Measurements from ENCODE around the gene ANKRD13B.

Gene ANKRD13B

DNA sequence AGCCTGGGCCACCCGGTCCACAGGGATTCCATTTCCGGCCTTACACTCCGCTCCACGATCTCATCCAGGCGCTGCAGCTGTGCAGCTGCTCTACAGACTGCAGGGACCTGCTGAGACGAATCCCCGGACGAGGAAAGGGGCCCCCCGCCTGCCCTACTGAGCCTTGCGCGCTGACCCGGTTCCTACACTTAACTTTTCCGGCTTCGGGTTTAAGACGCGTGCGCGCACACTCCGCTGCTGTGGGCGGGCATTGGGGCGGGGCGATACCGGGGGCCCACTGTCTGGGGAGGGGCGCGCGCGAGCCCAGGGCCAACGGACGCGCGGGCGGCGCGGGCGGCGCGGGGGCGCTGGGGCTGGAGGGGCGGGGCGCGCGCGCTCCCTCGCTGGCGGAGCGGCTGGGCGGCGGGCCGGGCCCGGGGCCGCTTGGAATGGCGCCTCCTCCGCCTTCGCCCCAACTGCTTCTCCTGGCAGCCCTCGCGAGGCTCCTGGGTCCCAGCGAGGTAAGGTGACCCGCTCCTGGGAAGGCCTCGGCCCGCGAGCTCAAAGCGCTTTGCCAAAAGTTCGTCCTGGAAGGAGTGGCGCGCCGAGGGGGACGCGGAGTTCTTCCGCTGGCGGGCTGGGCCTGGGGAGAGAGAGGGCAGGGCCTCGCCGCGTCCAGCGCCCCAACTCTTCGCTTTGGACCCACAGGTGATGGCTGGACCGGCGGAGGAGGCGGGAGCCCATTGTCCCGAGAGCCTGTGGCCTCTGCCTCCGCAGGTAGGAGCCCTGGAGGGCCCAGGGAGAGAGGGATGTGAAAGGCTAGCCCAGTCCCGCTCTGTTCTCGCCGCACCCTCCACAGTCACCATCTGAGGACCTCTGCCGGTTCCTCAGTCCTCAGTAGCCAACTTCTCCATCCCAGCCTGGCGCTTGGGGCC lies 24.3 kb upstream of the ANKRD13B start, which contains the start of gene TP53I13:
TSS of gene TP53I13 (plus strand) at position 371 of the 914 bp plus-strand sequence. CDS start at position 429, 58 bp downstream.
- peak; percentile 91 for DNase-seq (ENCODE audit: low spot score)

DNA sequence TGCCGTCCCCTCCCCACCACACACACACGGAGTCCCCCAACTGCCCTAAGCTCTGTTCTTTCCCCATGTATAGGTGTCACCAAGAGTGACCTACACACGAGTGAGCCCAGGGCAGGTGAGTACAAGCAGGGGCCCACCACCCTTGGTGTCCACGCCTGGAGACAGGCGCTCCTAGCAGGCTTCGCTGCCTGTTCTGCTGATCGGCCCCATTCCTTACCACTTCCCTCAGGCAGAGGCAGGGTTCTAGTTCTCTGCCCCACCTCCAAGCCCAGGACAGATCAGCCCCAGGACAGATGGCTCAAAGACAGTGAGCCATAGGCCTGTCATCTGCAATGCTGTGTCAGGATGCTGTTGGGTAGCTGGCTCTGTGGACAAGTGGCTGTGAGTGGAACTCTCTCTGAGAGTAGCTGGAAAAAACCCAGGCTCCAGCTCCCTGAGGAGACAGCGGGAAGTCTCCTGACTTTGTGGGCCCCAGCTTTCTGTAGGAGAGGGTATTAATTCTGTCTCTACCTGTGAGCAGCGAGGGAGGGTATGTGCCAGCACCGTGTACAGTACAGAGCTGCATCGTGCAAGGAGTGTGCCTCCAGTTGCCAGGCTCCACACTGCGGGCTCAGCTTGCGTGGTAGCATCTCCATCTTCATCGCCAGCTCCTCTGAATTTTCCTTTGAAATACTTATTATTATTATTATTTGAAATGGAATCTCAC lies 23.5 kb upstream of the ANKRD13B start:
- peak; percentile 41 for DNase-seq (ENCODE audit: low spot score)

DNA sequence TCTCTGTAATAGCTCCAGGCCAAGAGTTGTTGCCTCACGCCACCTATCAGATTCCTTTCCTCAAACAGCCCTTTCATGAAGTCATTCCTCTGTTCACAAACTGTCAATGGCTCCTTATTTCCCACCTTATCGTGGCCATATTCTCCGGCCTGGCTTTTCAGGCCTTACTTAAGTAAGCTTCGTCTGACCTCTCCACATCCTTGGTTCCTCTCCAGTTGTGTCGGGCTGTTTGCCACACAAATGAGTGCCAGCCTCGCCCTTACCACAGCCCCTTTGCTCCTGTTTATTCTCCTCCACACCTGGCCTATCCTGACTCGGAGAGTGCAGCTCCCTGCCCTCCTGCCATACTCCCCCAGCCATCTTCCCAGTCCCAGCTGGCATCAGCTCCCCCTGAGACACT lies 22.4 kb upstream of the ANKRD13B start:
- peak; percentile 28 for DNase-seq (ENCODE audit: low spot score)

DNA sequence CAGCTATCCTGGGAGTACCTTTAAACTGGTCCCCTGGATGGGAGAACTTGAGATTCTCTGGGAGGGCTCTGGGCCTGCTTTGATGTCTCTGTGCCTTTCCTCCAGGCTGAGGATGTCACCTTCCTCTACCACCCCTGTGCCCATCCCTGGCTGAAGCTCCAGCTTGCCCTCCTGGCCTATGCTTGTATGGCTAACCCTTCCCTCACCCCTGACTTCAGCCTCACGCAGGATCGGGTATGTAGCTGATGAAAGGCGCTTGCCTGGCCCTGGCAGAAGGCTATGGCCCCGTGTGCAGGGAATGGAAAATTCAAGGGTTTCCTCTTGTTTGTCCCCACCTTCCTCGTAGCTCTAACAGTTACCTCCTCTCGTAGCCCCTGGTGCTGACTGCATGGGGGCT lies 21.4 kb upstream of the ANKRD13B start:
- DNase-seq (ENCODE audit: low spot score), result peak; percentile 24

DNA sequence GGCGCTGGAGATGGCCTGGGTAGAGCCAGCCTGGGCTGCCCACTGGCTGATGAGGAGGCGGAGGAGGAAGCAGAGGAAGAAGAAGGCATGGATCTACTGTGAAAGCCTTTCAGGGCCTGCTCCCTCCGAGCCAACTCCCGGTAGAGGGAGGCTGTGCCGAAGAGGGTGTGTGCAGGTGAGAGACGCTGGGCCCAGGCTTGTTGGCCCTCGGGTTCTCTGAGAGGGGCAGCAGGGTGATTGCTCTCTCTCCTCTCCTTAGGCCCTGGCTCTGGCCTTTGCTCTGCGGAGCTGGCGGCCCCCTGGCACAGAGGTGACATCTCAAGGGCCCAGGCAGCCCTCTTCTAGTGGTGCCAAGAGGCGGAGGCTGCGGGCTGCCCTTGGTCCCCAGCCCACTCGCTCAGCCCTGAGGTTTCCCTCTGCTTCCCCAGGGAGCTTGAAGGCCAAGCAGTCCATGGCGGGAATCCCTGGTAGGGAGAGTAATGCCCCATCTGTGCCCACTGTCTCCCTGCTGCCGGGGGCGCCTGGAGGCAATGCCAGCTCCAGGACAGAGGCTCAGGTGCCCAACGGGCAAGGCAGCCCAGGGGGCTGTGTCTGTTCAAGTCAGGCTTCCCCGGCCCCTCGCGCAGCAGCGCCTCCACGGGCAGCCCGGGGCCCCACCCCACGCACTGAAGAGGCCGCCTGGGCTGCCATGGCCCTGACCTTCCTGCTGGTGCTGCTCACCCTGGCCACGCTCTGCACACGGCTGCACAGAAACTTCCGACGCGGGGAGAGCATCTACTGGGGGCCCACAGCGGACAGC lies 20.9 kb upstream of the ANKRD13B start:
- DNase-seq (ENCODE audit: low spot score), result peak; percentile 39

DNA sequence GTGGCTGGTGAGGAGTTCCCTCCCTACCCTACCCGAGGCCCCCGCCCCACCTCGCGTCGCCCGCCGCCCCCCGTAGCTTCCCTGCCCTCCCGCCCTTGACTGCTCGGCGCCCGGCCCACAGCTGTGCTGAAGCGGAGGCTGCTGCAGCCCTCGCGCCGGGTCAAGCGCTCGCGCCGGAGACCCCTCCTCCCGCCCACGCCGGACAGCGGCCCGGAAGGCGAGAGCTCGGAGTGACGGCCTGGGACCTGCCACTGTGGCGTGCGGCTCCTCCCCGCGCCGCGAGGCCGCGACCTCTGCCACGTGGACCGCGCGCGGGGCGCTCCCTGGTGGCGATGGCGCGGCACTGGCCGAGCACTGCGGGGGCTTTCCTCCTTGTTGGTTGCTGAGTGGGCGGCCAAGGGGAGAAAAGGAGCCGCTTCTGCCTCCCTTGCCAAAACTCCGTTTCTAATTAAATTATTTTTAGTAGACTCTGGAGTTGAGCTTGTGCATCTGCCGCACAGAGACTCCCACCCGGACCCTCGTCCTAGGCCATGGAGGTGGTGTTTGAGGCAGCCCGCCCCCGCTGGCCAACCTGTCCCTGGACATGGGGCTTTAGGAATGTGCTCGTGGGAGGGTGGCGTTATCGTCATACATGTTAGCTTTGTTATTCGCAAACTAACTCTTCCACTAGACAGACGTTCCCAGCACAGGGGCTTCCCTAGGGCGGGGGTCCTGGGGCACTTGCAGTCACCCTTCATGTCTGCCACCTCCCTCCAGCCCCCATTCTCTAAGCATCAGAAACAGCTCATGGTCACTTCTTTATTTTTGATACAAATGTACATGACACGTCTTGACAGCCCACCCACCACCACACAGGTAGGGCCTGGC lies 20.0 kb upstream of the ANKRD13B start:
- peak; percentile 77 for DNase-seq (ENCODE audit: low spot score)

DNA sequence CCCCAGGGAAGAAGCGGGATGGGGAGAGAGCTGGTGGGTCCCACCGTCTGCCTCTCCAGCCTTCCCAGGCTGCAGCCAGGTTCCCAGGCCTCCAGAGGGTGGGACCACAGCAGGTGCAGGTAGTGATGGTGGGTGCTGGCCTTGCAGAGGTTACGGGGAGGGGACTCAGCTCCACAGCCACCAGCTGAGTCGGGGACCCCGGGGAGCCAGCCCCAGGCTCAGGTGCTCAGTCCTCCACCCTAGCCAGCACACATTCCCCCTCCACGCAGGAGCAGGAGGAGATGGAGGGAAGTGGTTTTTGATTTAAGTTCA lies 19.4 kb upstream of the ANKRD13B start:
- no peak for DNase-seq (ENCODE audit: low spot score)

DNA sequence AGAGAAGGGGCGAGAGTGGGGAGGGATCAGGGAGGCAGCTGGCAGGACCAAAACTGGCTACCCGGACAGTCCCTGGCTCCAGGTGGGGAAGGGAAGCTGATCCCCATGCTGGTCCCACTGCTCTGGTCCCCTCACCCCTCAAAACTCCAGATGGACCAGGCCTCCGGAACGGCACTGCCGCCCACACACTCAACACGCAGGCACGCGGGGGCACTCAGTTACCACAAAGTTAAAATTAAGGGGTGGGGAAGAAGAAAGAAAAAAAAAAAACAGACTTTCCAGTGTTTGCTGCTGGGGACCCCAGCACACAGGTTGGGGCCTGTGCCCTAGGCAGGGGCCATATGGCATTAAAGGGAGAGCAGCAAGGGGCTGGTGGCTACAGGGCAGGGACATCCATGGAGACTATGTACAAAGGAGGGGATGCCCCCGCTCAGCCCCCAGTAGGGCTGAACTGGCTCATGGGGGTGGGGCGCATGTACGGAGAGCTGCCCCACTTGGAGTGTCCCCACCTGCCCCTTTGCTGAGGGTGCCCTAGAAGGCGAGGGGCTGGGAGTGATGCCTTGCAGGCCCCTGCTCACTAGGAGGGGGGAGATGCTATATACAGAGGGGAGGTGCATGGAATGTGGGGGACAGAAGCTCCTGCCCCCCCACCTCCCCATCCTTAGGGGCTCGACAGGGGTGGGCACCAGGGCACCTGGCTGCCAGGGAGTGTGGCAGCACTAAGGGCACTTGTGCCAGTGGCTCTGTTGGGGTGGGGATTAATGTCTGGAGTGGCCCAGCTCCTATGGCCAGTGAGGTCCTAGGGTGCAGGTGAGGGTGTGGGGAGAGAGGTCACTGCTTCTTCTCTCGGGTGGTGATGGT lies 18.8 kb upstream of the ANKRD13B start:
- DNase-seq (ENCODE audit: low spot score), result no peak

DNA sequence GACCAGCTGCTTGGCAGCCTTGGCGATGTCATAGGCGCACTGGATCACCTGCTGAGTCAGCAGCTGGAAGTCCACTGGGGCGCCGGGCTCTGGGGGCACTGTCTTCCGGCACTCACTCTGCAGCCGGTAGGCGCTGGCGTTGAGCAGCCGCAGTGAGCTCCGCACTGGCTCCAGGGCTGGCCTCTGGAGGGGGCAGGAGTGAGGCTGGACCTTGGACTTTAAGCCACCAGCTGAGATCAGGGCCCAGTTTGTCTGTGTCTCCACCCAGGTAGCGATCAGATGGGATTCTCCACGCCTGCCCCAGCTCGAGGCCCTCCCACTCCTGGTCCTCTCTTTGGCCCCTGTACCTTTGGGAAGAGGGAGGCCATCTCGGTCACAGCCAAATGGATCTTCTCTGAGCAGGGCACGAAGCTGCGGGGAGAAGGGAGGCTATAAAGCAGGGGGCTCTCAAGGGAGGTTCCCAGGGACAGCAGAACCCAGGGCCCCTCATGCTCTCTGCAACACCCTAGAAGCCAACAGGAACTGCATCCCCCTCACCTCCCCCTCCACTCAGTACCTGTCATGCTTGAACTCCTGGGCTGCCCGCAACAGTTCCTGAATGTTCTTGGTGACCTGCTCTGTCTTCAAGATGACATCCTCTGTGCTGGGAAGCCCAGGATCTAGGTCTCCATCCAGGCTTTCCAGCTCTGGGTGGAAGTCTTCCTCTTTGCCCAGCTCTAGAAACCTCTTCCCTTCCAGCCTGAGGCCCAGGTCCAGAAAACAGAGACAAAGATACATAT lies 18.0 kb upstream of the ANKRD13B start:
- no peak for DNase-seq (ENCODE audit: low spot score)

DNA sequence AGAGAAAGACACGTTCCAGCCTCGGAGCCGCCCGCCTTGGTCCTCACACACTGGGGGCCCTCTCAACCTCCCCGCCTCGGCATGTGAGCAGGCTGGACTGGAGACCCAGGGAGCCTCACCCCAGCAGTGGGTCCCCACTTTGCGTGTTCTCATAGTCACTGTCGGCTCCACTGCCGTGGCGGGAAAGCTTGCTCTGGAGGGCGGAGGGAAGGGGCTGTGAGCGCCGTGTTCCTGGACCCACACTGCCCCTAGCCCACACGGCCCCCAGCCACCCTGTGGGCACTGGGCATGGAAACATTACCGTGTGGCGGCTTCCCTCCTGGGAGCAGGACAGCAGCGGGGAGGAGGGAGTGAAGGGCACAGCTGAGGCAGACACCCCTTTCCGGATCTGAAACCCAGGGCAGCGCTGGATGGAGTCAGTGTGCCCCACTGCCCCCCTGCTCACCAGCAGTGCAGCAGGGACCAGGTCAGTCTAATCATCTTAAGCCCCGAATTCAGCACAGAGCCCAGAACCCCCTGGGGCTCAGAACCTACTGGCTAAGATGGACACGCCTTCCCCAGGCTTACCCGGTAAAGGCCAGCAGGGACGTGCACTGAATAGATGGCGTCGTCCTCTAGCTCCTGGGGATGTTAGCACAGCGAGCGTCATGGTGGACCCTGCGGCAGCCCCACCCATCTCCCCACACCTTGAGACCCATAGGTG lies 17.3 kb upstream of the ANKRD13B start:
- DNase-seq (ENCODE audit: low spot score), result no peak

DNA sequence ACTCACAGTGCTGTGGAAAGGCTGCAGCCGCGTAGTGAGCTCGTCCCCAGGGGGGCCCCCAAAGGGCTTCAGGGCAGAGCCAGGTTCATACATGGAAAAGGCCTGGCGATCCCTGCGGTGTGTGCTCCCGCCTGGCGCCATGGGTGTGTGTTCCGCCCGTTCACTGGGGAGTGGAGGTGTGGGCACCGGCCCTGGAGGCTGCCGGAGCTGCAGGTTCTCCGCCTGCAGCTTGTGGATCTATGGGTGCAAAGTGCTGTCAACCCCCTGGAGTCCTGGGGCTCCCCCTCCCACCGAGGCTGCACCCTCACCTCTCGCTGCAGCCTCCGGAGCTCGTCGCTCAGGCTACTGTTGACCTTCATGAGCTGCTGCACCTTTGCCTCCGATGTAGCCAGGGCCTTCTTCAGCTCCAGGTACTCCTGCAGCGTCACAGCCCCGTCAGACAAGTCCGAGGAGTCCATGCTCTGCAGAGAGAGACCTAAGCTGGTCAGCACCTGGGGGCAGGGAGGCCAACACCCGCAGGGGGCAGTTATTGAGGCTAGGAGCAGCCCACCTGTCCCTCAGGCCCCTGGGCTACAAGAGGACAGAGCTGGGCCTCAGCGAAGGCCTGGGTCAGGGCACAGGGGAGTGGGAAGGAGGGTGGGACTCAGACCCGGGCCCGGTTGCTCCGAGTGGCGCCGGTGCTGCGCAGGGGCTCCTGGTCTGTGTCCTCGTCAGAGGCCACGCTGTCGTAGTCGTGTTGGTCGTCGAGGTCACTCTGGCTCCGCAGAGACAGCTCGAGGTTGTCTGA lies 16.5 kb upstream of the ANKRD13B start:
- DNase-seq (ENCODE audit: low spot score), result no peak

DNA sequence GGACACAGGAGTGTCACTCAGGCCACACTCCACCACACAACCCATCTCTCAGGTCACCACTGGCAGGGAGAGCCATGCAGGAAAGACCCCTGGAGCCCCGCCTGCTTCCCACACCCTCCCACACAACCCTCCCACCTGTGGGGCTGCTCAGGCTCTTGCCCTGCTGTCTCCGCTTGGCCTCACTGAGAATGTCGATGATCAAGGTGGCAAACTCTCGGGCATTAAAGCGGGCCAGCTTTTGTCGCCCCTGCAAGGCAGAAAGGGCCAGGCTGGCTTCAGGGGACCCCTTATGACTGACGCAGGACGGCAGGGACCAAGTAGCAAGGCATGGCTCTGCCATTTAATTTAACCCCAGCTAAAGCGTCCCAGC lies 15.9 kb upstream of the ANKRD13B start:
- no peak for DNase-seq (ENCODE audit: low spot score)

DNA sequence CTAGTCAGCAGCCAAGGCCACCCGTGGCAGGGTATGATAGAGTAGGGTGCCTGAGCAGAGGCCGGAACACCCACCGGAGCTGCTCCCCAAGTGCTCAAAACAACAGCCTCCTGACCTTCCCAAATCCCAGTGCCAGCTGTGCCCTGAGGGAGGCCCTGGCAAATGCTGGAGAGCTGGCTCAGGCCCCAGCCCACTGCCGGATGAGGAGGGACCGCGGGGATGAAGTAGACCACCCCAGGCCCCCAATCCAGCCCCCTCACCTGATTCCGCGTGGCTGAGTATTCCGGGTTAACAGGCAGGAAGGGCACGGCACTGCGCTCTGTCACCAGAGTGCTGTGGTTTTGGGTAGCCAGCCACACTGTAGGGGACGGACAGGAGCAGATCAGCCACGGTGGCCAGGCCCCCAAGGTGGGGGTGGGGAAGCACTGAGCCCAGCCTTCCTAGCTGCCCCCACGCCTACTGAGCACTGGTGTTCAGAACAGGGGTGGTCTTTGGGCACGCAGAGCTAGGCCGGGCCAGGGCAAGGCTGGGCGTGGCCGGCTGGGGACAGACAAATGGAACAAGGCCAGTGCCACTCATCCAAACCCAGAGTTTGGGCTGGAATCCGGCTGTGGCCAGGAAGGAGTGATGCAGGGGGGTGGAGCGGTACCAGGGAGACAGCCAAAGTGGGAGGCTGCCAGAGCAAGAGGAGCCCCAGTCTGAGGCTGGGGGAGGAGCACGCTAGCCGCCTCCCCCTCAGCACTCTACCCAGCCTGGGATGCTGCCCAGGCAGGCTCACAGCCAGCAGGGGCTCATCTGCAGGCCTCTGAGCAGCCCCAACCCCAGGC lies 15.3 kb upstream of the ANKRD13B start:
- DNase-seq (ENCODE audit: low spot score), result no peak

DNA sequence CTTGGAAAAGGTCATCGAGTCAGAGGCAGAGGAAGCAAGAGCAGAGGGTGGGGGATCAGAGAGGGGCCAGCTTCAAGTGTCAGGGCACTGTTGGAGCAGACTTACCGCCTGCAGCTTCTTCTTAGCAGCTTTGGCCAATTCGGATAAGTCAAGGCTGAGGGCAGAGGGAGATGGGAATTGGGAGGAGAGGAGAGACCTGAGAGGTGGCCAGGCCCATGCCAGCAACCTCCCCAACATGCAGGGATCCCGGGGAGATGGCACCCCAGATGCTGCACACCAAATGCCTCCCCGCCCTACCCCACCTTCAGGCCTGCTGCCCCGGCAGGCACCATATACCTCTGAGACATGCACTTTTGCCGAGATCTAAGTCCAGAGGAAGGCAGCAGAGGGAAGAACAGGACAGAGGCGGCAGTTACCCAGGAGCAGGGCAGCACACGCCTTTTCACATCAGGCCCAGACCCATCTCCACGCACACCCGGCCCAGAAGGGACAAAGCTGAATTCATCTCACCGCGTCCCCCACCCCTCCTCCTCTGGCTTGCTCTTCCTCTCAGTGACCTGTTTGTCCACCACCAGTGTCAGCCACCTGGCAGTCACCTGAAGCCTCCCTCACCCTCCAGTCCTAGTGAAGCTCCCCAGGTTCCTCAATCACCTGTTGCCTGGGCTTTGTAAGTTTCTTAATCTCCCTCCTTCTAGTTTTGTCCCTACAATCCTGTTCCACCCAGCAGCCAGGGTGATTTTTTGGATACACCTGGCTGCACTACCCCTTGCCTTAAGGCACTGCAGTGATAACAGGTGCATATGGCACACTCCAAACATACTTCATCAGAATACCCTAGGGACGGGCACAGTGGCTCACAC lies 14.1 kb upstream of the ANKRD13B start:
- no peak for DNase-seq (ENCODE audit: low spot score)

DNA sequence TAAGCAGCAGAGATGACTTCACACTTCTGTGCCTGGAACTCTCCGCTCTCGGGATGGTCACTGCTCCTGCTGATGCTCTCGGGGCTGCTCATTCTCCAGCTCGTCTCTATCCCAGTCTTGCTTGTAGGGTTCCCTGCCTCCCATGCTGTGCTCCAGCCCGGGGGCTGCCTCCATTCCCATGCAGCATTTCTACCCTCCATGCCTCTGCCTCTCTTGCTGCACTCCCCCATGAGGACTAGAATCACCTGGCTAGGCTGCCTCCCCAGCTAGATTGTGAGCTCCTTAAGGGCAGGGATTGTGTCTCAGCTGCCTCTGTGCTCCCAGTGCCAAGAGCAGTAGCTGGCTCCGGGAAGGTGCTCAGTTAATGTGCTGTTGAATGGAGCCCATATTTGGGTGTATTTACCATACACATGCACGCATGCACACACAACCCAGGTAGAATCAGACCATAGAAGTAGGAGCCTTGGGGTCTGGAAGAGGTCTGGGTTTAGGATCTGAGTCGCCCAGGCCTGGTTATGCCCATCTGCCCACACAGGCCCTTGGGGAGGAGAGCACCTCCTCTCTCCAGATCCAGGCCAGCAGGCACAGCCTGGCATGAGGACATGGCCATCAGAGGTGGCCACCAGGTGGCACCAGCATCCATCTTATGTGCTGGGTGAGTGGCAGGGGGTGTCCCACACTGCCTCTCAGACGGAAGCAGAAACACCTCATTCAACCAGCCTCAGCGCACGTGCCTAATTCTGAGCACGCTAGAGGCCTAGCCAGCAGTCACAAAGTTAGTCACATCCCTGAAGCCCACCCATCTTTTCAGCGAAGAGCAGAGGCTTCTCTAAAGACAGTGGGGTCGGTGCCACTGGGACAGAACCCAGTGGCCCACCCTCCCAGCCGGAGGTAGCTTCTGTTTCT lies 12.8 kb upstream of the ANKRD13B start:
- DNase-seq (ENCODE audit: low spot score), result peak; percentile 96
